ENCODE measurements around the gene GLB1L.

DNA sequence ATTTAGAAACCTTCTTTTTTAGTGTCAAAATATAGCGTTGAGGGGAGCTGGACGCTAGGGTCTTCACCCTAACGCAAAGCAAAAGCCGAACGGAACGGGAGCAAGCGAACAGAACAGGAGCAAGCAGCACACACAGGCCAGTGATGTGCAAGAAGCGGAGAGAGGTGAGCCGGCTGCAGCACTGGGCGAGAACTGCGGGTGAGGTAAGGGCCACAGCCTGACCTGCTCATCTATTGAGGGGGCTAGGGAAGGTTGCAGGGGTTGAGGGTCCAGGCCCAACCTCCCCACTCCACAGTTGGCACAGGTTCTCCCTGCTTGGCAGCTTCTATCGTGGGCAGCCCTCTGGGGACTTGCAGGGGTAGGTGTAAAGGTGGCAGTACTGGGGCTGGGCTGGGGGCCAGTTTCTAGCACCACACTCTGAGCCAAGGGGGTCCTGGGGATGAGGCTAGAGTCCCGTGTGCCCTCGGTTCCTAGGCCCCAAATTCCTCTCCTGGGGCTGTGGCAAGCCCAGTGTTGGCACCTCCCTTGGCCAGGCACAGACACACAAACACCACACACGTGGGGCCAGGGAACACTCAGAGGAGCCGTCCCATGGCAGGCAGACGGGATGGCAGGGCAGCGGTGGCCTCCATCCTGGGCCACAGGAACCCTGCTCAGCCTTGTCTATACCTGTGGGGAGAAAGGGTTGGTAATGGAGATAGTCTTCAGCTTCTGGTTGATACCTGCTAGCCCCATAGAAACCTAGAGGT lies 25.3 kb downstream of the GLB1L start:
- TF ChIP-seq CTCF (IDR thresholded peaks at IDR 0.05) (no peak), EP300 (IDR thresholded peaks at IDR 0.05) (no peak), POLR2A (IDR thresholded peaks at IDR 0.05) (no peak), POLR2AphosphoS5 (IDR thresholded peaks at IDR 0.05) (no peak)

All from suprapubic skin (tissue), 4 donors.